ENCODE measurements around the gene TOM1L2.

DNA sequence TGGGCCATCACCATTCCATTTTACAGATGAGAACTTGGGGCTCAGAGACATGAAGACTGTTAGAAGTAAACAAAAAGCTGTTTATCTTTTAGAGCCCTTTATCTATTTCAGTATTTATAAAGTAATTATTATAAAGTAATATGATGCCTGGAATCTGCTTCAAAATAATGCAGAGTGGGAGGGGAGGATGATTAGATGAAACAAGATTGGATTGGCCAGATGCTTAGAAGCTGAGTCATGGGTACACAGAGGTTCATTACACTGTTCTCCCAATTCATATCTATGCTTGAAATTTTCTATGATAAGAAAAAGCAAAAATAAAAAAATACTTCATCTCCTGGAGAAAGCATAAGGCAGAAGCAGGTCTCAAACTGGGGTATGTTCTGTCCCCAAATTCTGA is 29.4 kb downstream of the TOM1L2 start:
- TF ChIP-seq, protein P1, sequence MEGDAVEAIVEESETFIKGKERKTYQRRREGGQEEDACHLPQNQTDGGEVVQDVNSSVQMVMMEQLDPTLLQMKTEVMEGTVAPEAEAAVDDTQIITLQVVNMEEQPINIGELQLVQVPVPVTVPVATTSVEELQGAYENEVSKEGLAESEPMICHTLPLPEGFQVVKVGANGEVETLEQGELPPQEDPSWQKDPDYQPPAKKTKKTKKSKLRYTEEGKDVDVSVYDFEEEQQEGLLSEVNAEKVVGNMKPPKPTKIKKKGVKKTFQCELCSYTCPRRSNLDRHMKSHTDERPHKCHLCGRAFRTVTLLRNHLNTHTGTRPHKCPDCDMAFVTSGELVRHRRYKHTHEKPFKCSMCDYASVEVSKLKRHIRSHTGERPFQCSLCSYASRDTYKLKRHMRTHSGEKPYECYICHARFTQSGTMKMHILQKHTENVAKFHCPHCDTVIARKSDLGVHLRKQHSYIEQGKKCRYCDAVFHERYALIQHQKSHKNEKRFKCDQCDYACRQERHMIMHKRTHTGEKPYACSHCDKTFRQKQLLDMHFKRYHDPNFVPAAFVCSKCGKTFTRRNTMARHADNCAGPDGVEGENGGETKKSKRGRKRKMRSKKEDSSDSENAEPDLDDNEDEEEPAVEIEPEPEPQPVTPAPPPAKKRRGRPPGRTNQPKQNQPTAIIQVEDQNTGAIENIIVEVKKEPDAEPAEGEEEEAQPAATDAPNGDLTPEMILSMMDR (IDR thresholded peaks at IDR 0.05; ENCODE audit: borderline replicate concordance, extremely low read depth, low read length, poor library complexity, severe bottlenecking) = no peak
- no peak for TF ChIP-seq EZH2 (IDR thresholded peaks at IDR 0.05; ENCODE audit: borderline replicate concordance, low read depth, low read length, severe bottlenecking)
